ENCODE measurements around the gene XAGE3. TPM values are rescaled to one million over a fixed set of nuclear protein-coding genes. Genes with fewer than 3 reads are reported as not detected.
"Not testable (repeated sequence)": the region's sequence is repeated elsewhere in the genome, so short reads cannot be mapped to it uniquely, and the experiment has no call there.

The XAGE3 gene
- total RNA-seq, 1 experiment from 2014 or later, result not detected

GRCh38 chrX:52852110-52852860 lies 15.6 kb downstream of the XAGE3 start:
- peak; percentile 9 for DNase-seq (ENCODE audit: extremely low read depth, low read depth)

- not testable (repeated sequence) for DNase-seq (ENCODE audit: extremely low read depth, low read depth)
These were observed 24.3 kb downstream of the XAGE3 start for GRCh38 chrX:52843619-52844018.

- no peak for DNase-seq (ENCODE audit: extremely low read depth, low read depth)
These were observed 28.7 kb downstream of the XAGE3 start for GRCh38 chrX:52839137-52839536.

- DNase-seq (ENCODE audit: extremely low read depth, low read depth), result no peak
These were observed 37.3 kb downstream of the XAGE3 start for GRCh38 chrX:52830551-52830950.

- no peak for DNase-seq (ENCODE audit: extremely low read depth, low read depth)
These were observed 43.3 kb downstream of the XAGE3 start for GRCh38 chrX:52824608-52825007.

- DNase-seq (ENCODE audit: extremely low read depth, low read depth), result no peak
These were observed 46.7 kb downstream of the XAGE3 start for GRCh38 chrX:52821079-52821760.

GRCh38 chrX:52819788-52820187 lies 48.1 kb downstream of the XAGE3 start:
- DNase-seq (ENCODE audit: extremely low read depth, low read depth), result no peak

Other genes with a start within 250 kb of the XAGE3 start
- not detected in 2 replicates for gene SSX7, start 213.2 kb downstream of the XAGE3 start, total RNA-seq (2014; rRNA removed; shearing (Covaris generic))
- not detected in 2 replicates for gene SSX2, start 160.9 kb downstream of the XAGE3 start, total RNA-seq (2014; rRNA removed; shearing (Covaris generic))
- gene SSX2B, start 116.8 kb downstream of the XAGE3 start, total RNA-seq (2014; rRNA removed; shearing (Covaris generic)), result not detected in 2 replicates
- gene SPANXN5, start 70.7 kb downstream of the XAGE3 start, total RNA-seq (2014; rRNA removed; shearing (Covaris generic)), result 0.12 and 0.55 TPM in 2 replicates
- not detected in 2 replicates for gene XAGE5, start 56.8 kb downstream of the XAGE3 start, total RNA-seq (2014; rRNA removed; shearing (Covaris generic))
- gene FAM156B, start 29.2 kb upstream of the XAGE3 start, total RNA-seq (2014; rRNA removed; shearing (Covaris generic)), result 40.3 and 43.0 TPM in 2 replicates
- 27.2 and 40.6 TPM in 2 replicates for gene FAM156A, start 90.4 kb upstream of the XAGE3 start, total RNA-seq (2014; rRNA removed; shearing (Covaris generic))
- 0.46 and 1.2 TPM in 2 replicates for gene GPR173, start 180.7 kb upstream of the XAGE3 start, total RNA-seq (2014; rRNA removed; shearing (Covaris generic))
- gene TSPYL2, start 214.3 kb upstream of the XAGE3 start, total RNA-seq (2014; rRNA removed; shearing (Covaris generic)), result 9.9 and 10.4 TPM in 2 replicates
- 6.4 and 8.0 TPM in 2 replicates for gene KANTR, start 226.1 kb upstream of the XAGE3 start, total RNA-seq (2014; rRNA removed; shearing (Covaris generic))

Data from NCI-H460 (cell line).